SHP77 (cell line): ENCODE measurements around the gene MRPL51.
"Not testable (repeated sequence)": the region's sequence is repeated elsewhere in the genome, so short reads cannot be mapped to it uniquely, and the experiment has no call there.

ENCODE experiments used
- DNase-seq, 2 experiments: peaks; one replicate each; lab custom pipeline; 2025; lab: John Stamatoyannopoulos, UW

Gene MRPL51

GRCh38 chr12:6532051-6532926, 39.2 kb upstream of the MRPL51 start:
- DNase-seq: peak in 1 of 2 experiments; percentile 53

GRCh38 chr12:6530576-6531260, 37.7 kb upstream of the MRPL51 start:
- no peak for DNase-seq

- DNase-seq: no peak
Measured at GRCh38 chr12:6529291-6529737, 36.3 kb upstream of the MRPL51 start.

GRCh38 chr12:6528539-6529235, 35.6 kb upstream of the MRPL51 start:
- DNase-seq: no peak

- DNase-seq: no peak
Measured at GRCh38 chr12:6527711-6528110, 34.6 kb upstream of the MRPL51 start.

- DNase-seq: no peak
Measured at GRCh38 chr12:6526766-6527525, 33.9 kb upstream of the MRPL51 start.

- DNase-seq: no peak
Measured at GRCh38 chr12:6526201-6526600, 33.1 kb upstream of the MRPL51 start.

- no peak for DNase-seq
Measured at GRCh38 chr12:6524648-6525047, 31.6 kb upstream of the MRPL51 start.

GRCh38 chr12:6523708-6524107, 30.6 kb upstream of the MRPL51 start:
- no peak for DNase-seq

GRCh38 chr12:6522193-6522592, 29.1 kb upstream of the MRPL51 start:
- DNase-seq: no peak

GRCh38 chr12:6520186-6520585, 27.1 kb upstream of the MRPL51 start:
- no peak for DNase-seq

GRCh38 chr12:6508087-6508486, 15.0 kb upstream of the MRPL51 start:
- no peak for DNase-seq

- DNase-seq: no peak
Measured at GRCh38 chr12:6507102-6507998, 14.3 kb upstream of the MRPL51 start.

- no peak for DNase-seq
Measured at GRCh38 chr12:6500466-6500865, 7.4 kb upstream of the MRPL51 start.

GRCh38 chr12:6497291-6497690, 4.2 kb upstream of the MRPL51 start:
- not testable (repeated sequence) for DNase-seq

- DNase-seq: no peak
Measured at GRCh38 chr12:6494968-6495367, 1.9 kb upstream of the MRPL51 start.

GRCh38 chr12:6494258-6494743, 1.2 kb upstream of the MRPL51 start:
- DNase-seq: no peak

GRCh38 chr12:6493497-6494257, 615 bp upstream of the MRPL51 start, which contains the start of gene NCAPD2:
TSS of gene NCAPD2 (plus strand) at chr12:6494102. CDS start at chr12:6495099, 997 bp downstream.
- DNase-seq: peak; percentile 76 to 87

GRCh38 chr12:6490673-6491072, 2.4 kb downstream of the MRPL51 start:
- DNase-seq: not testable (repeated sequence)

GRCh38 chr12:6489449-6489848, 3.6 kb downstream of the MRPL51 start:
- no peak for DNase-seq
